Calu3 (cell line): ENCODE data around the gene M1AP. TPM values are rescaled to one million over a fixed set of nuclear protein-coding genes. Genes with fewer than 3 reads are reported as not detected.

ENCODE experiments used
- BruUV-seq: library from RNA; stranded (reverse); fragments of 400-500 nt; replicated peaks from 2 replicates; lab custom pipeline; 2021; lab: Mats Ljungman, UMichigan
- CTCF ChIA-PET: fragments of 300-600 bp; sonication (Branson Sonifier 250); formaldehyde crosslinking; loops from one replicate; lab custom pipeline; 2022; ENCODE audit warnings: antibody characterized with exemption; lab: Charles Lee
- DNase-seq: peaks from one replicate; pipeline ENCODE4 v3.0.0; 2022
- H3K27ac Mint-ChIP-seq: one replicate; pipeline ENCODE4 v1.8.0; 2022; ENCODE audit warnings: mixed read lengths; ENCODE audit not compliant: unreplicated experiment
- H3K27me3 Mint-ChIP-seq: one replicate; pipeline ENCODE4 v1.8.0; 2022; ENCODE audit warnings: mixed read lengths; ENCODE audit not compliant: unreplicated experiment
- H3K36me3 Mint-ChIP-seq: one replicate; pipeline ENCODE4 v1.8.0; 2022; ENCODE audit warnings: mild to moderate bottlenecking, moderate library complexity, mixed read lengths; ENCODE audit not compliant: insufficient read depth, unreplicated experiment
- H3K4me1 Mint-ChIP-seq: one replicate; pipeline ENCODE4 v1.8.0; 2022; ENCODE audit warnings: mild to moderate bottlenecking, low read depth, mixed read lengths; ENCODE audit not compliant: unreplicated experiment
- H3K4me3 Mint-ChIP-seq: one replicate; pipeline ENCODE4 v1.8.0; 2022; ENCODE audit warnings: mild to moderate bottlenecking, low read depth, moderate library complexity, mixed read lengths; ENCODE audit not compliant: unreplicated experiment
- H3K9me3 Mint-ChIP-seq: one replicate; pipeline ENCODE4 v1.8.0; 2022; ENCODE audit warnings: low read depth, mixed read lengths; ENCODE audit not compliant: unreplicated experiment
- CTCF ChIP-seq: fragments of 200-600 bp; IDR thresholded peaks from one replicate; pipeline ENCODE4 v1.8.0; 2022; ENCODE audit warnings: antibody characterized with exemption; ENCODE audit not compliant: unreplicated experiment
- intact Hi-C: fragments of 100-400 bp; cut with micrococcal nuclease; formaldehyde crosslinking; loops from one replicate; pipeline ENCODE4 v1.10.0; 2022; ENCODE audit not compliant: unreplicated experiment
- total RNA-seq: library from RNA; stranded (reverse); gene quantifications from 2 replicates; pipeline ENCODE4 v1.2.3, GENCODE V29; 2022

The M1AP gene
- total RNA-seq, 1 experiment from 2014 or later, result not detected

DNA sequence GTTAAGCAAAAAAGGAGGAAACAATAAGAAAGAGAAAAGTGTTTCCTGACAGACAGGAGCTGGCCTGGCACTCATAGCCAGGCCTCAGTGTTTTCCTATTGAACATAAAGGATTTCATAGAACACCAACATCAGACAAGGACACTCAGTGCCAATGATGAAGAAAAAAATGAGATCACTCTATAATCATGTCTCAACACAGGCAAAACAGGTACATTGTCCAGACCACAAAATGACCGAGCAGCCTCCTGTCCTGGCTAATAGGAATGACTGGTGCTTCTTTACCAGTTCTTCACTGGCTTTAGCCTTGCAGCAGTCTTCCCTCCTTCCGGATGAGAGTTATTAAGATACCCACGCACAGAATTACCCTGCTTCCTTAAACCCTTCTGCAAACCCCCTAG, 41.5 kb upstream of the M1AP start:
- BruUV-seq, result no TSS peak
- no peak for DNase-seq
- TF ChIP-seq CTCF, result no peak
- CTCF ChIA-PET, result no interaction called here
- Mint-ChIP-seq H3K9me3 (no peaks in the 10 kb centered on the region), H3K4me3 (no peak overlapping the region), H3K27me3 (no peaks in the 10 kb centered on the region), H3K4me1 (peaks cover 23% of the 10 kb centered on the region), H3K36me3 (no peaks in the 10 kb centered on the region), H3K27ac (no peak overlapping the region)
- intact Hi-C loops, result loop anchor here (1.0 to 5.0 kb wide), 4 partner anchors 148 to 715 kb away; no protein-coding TSS in a partner anchor

DNA sequence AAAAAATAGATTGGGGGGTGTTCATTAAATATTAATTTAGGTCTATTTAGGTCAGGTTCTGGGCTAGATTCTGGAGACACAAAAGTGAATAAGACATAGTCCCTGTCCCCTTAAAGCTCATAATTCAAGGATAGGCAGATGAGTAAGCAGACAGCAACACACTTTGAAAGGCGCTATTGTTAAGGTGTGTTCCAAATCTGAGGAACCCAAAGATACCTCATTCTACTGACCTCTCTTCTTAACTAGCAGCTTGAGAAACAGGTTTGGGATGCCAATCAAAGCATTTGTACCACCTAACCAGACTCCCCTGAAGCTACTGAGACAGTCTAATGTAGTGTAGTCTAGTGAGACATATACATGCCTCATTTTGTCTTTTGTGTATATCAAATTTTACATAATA, 40.8 kb upstream of the M1AP start:
- Mint-ChIP-seq H3K4me3 (no peak overlapping the region), H3K27ac (no peak overlapping the region), H3K9me3 (no peaks in the 10 kb centered on the region), H3K36me3 (no peaks in the 10 kb centered on the region), H3K27me3 (no peaks in the 10 kb centered on the region), H3K4me1 (peaks cover 17% of the 10 kb centered on the region)
- intact Hi-C loops, result no loop called here
- TF ChIP-seq CTCF, result no peak
- DNase-seq, result no peak
- CTCF ChIA-PET, result no interaction called here
- no TSS peak for BruUV-seq

- Mint-ChIP-seq H3K36me3 (no peaks in the 10 kb centered on the region), H3K27ac (no peak overlapping the region), H3K4me3 (no peak overlapping the region), H3K27me3 (no peaks in the 10 kb centered on the region), H3K4me1 (no peaks in the 10 kb centered on the region), H3K9me3 (no peaks in the 10 kb centered on the region)
- no peak for DNase-seq
- CTCF ChIA-PET, result no interaction called here
- intact Hi-C loops, result no loop called here
- TF ChIP-seq CTCF, result no peak
- no TSS peak for BruUV-seq
Observed at GRCh38 chr2:74685408-74685807, 37.3 kb upstream of the M1AP start.

DNA sequence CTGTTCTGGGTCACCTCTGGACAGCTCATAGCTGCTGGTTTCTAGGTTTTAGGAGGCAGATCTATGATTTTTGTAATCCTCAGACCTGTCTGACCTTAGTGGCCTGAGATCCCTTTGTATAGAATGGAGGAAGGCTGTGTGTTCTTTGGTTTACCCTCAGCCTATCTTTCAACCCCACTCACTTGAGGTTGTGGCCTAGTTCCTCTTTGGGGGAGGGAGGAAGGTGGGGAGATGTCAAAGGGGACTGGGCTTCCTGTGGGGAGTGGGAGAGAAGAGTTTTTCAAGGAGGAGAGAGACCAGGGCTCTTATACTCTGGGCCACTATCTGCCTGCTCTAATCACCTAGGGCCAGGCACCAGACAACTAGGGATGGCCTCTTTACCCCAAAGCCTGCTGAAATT, 34.4 kb upstream of the M1AP start:
- CTCF ChIA-PET, result no interaction called here
- H3K4me1 Mint-ChIP-seq, result no peaks in the 10 kb centered on the region
- no peak for TF ChIP-seq CTCF
- H3K4me3 Mint-ChIP-seq, result no peak overlapping the region
- H3K27me3 Mint-ChIP-seq, result no peaks in the 10 kb centered on the region
- H3K27ac Mint-ChIP-seq, result no peak overlapping the region
- no peak for DNase-seq
- BruUV-seq, result no TSS peak
- intact Hi-C loops, result no loop called here
- H3K9me3 Mint-ChIP-seq, result no peaks in the 10 kb centered on the region
- H3K36me3 Mint-ChIP-seq, result no peaks in the 10 kb centered on the region
